ENCODE data around the gene ANKRD9.

The ANKRD9 gene

DNA sequence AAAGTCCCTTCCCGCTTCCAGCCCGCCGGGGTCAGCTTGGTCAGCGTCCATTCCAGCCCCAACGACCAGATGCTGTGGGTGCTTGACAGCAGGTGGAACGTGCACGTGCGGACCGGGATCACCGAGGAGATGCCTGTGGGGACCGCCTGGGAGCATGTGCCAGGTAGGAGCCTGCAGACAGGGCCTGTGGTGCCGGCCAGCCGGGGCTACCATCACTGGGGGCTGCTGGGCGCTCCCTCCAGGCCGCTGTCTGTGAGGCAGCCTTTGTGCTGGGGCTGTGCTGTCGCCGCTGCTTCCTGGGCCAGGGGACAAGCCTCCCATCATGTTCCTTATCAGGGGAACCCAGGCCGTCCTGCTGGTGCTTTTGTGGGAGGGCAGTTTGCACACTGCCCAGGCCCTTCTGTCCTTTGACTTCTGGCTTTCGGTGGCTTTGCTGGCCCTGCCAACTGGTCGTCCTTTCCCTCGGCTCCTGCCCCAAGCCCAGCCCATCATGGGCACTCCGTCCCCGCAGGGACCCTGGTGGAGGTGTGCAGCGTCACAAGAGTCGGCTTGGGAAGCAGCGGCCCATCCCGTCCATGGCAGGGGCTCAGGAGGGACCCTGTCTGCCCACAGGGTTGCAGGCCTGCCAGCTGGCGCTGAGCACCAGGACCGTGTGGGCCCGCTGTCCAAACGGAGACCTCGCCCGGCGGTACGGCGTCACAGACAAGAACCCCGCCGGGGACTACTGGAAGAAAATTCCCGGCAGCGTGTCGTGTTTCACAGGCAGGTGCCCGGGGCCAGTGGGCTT lies 12.4 kb downstream of the ANKRD9 start:
- DNase-seq = no peak

GRCh38 chr14:102496331-102496691 lies 13.3 kb downstream of the ANKRD9 start:
- DNase-seq = no peak

GRCh38 chr14:102495491-102496330 lies 13.9 kb downstream of the ANKRD9 start:
- DNase-seq = no peak

DNA sequence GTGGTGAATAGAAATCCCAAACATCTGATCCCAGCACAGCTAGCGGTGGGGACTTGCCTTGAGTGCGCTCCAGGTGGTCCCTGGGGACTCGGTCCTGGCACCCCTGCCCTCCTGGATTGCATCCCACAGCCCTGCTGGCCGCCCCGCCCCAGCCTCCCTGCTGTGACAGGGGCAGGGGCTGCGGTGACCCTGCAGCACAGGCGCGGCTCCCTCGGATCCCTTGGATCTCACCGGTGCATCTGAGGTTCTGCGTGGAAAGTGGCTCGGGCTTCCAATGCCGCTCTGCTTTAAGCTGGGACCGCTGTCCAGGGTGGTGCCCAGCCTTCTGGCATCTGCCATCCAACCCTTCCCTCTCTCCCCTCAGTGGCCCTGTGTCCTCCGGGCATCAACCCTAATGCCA lies 16.0 kb downstream of the ANKRD9 start:
- no peak for DNase-seq

- no peak for DNase-seq
Observed at GRCh38 chr14:102493096-102493495, 16.5 kb downstream of the ANKRD9 start.

GRCh38 chr14:102492531-102492910 lies 17.1 kb downstream of the ANKRD9 start:
- no peak for DNase-seq

- no peak for DNase-seq
Observed at GRCh38 chr14:102491786-102492530, 17.6 kb downstream of the ANKRD9 start.

DNA sequence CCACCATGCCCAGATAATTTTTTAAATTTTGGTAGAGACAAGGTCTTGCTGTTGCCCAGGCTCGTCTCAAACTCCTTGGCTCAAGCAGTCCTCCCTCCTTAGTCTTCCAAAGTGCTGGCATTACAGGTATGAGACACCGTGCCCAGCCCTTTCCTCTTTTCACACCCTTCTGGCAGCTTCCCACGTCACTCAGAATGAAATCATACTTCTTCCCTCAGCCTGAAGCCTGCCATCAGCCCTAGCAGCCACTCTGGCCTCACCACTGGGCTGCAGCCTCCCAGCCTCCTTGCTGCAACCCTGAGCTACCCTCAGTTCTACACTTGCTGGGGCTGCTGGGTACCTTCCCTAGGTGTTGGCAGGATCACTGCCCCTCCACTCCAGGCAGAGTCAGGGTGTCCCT lies 18.2 kb downstream of the ANKRD9 start:
- no peak for DNase-seq

DNA sequence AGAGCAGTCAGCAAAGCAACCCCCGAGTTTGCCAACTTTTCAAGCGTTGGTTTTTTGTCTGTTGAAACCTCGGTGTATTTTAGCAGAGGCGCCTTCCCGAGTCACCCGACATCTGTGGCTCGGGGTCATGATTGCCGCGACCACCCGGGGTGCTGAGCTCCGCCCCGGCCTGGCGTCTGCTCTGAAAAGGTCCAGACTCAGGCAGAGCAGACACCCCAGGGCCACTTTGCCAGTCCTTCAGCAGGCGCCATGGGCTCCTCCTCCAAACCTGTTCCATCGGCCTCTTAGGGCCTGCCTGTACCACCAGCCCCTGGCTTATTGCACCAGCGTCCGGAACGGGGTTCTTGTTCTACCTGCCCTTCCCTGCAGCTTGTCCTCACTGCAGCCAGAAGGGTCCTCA lies 19.1 kb downstream of the ANKRD9 start:
- DNase-seq = no peak

GRCh38 chr14:102487204-102487577 lies 22.4 kb downstream of the ANKRD9 start:
- DNase-seq = no peak

DNA sequence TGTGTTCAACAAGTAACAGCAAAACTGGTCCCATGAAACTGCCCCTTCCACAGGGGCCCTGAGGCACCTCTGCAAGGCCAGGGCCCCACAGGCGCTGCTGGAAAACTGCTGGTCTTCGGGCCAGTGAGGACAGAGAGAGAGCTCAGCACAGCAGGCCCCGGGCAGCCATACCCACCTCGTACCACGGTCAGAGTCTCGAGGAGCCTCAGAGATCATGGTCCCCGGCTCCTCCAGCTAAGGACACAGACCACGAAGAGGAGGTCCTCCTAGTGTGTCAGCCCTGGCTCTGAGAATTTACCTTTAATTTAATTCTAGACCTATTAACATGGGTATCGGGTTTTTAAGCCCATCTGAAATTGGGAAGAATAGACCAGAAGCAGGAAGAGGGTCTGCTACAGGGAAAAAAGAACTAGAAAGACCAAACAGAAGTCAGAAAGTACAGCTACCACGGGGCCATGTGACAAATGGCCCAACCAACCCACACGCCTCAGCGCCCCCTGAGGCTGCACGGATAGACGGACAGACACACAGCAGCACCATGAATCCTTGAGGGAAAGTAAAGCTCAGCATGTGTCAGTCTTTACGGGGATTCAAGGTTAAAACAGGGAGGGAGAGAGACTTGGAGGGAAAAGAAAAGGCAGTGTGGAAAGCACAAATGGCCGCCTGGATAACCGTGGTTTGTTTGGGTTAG lies 22.9 kb downstream of the ANKRD9 start:
- no peak for DNase-seq

DNA sequence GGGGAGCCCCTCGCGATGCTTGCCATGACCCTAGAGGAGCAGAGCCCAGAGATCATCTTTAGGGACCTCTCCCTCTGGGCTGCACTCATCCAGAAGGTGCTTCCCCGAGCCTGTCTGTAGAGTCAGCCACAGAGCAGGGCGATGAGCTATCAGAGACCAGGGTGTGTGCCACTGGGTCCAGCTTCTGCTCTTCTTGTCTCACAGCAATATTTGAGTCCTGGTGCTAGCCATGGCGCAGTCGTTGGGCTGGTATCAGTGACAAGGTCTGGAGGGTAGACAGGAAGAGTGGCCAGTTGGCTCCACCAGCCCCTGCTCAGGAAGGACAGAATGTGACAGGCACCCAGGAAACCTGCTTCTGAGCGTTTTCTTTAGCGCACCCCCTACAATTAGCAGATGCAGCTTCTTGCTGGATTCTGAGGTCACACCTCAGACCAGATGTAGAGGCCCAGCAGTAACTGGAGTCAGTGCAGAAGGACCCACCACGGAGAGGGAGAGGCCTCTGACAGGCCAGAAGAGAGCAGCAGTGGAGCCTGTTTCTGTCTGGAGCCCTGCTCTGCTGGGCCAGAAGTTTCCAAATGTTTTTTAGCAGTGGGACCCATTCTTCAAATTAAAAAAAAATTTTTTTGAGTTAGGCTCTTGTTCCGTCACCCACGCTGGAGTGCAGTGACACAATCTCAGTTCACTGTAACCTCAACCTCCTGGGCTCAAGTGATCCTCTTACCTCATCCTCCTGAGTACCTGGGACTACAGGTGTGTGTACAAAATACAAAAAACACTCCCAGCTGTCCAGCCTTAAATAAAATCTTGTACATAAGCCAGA lies 23.7 kb downstream of the ANKRD9 start:
- no peak for DNase-seq

GRCh38 chr14:102484316-102484715 lies 25.3 kb downstream of the ANKRD9 start:
- DNase-seq = no peak

DNA sequence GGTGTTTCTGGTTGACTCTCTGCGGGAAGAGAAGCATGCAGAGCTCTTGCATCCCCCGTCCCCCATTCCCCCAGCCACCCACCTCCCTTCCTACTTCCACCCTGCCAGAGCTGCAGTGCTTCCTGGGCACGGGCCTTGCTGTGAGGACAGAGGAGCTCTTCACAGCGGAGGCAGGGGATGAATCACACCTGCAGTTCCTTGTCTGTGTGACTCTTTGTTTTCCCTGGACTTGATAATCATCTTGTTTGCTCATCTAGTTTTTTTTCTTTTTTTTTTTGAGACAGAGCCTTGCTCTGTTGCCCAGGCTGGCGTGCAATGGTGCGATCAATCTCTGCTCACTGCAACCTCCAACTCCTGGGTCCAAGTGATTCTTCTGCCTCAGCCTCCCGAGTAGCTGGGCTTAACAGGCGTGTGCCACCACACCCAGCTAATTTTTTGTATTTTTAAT lies 27.8 kb downstream of the ANKRD9 start:
- DNase-seq = no peak

DNA sequence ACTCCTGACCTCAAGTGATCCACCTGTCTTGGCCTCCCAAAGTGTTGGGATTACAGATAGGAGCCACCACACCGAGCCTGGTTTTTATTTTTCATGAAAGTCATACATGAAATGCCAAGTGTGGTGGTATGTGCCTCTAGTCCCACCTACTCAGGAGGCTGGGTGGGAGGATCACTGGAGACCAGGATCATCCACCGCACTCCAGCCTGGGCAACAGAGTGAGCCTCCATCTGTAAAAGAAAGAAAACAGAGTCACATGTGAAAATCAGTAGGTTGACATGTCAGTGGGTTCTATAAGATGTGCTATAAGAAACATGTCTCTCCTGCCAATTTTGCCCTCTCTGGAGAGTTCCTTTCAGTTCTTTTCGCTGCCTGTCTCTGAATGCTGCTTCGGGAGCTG lies 28.2 kb downstream of the ANKRD9 start:
- no peak for DNase-seq

DNA sequence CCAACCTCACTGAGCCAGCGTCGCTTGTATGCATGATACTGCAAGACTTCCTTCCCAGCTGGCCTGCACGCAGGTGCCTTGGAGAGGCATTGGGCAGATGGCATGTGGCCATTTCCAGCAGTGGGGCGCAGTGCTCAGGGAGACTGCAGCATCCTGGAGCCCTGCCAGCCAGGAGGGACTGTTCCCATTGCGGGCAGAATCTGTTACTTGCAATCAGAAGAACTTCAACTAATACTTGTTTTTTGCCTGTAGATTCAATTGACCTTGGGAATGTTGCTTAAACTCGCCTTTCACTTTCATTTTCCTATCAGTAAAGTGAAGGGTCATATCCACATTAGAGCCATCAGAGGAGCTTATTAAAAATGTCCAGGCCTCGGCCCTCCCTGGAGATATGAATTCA lies 29.8 kb downstream of the ANKRD9 start:
- DNase-seq = no peak

DNA sequence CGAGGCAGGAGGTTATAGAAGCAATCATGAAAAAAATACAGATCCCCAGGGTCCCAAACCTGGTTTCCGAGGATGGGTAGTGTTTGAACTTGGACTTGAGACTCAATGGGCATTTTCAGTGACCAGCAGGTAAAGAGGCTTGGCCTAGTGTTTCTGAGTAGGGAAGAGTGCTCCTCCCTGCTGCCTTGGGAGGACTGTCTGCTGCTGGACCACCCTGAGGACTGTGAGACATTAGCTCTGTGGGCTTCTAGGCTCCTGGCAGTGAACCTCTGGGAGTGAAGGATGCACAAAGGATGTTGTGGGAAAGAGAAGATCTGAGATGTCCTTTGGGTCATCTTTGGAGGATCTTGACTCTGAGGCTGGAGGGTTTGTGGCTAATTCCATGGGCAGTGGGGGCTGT lies 30.5 kb downstream of the ANKRD9 start:
- DNase-seq = no peak

GRCh38 chr14:102474934-102475333 lies 34.6 kb downstream of the ANKRD9 start:
- DNase-seq = no peak

GRCh38 chr14:102473559-102473958 lies 36.0 kb downstream of the ANKRD9 start:
- DNase-seq = no peak

DNA sequence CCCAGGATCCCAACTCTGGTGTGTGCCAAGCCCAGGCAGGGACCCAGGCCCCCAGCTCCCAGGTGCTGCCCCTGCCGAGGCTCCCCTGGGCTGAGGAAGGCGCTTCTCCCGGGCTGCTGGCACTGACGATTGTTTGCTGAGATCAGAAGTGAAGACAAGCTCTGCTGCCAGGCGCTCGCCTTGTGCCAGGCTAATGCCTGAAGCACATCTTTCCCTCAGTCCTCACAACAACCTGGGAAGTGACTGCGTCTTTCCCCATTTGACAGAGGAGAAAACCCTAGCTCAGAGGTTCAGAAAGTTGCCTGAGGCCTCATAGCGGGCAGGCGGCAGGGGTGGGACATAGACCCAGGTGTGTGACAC lies 36.8 kb downstream of the ANKRD9 start:
- no peak for DNase-seq

DNA sequence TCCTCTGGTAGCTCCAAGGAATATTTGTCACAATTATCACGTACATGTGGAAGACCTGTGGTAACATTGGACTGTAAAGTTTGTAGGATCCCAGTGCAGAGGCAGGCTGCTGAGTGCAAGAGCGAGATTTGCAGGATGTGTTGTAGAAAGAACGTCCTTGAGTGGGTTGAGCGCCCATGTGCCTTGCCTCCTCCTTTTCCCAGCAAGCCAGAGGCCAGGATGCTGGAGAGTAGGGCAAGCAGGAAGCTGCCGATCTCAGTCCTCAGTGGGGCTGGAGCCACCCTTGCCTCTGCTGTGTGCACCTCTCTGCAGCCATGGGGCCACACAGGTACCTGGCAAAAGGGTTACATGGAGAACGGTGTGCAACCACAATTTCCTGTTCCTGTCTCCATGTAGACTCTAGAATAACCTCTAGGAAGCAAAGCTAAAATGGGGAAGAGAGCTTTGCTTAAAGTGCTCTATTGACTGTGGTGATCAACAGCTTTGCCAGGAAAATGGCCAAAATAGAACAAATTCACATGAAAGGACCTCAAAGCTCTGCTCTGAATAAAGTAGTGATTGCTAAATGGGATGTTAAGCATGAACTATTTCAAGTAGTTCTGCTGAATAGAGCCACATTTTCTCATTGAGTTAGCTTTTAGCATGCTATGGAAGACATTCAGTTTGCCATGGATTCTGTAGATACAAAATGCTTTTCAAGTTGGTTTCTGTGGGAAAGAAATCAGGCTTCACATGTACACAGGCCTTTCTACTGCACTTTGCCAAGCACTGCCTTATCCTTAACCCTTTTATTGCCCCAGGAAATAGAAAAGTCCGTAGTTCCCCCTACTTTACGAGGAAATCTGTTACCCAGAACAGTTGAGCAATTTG lies 37.4 kb downstream of the ANKRD9 start:
- DNase-seq = no peak

Data from NCI-H1048 (cell line).